Breast epithelium (tissue), 4 donors: Measurements from ENCODE around the gene CEP295NL. TPM values are rescaled to one million over a fixed set of nuclear protein-coding genes. Genes with fewer than 3 reads are reported as not detected.

Experiments
- DNase-seq, 2 donors: peaks; one replicate each; pipeline ENCODE4 v3.0.0-alpha.2; 2019; ENCODE audit warnings: low spot score in 2 of 2
- H3K27ac ChIP-seq, 2 donors: fragments of 200-600 bp; sonication (generic) in 1 of 2; one replicate each; pipeline ENCODE4 v1.5.1; 2016 to 2019; ENCODE audit warnings: mild to moderate bottlenecking in 1 of 2
- H3K27me3 ChIP-seq, 2 donors: fragments of 200-600 bp; sonication (generic) in 1 of 2; one replicate each; pipeline versions ENCODE4 v1.5.1 to v1.6.0; 2017 to 2019; ENCODE audit warnings: control low read depth in 1 of 2, mild to moderate bottlenecking in 1 of 2
- H3K36me3 ChIP-seq: fragments of 200-600 bp; one replicate; pipeline ENCODE4 v1.5.1; 2019
- H3K4me1 ChIP-seq, 2 donors: fragments of 200-600 bp; sonication (generic); one replicate each; pipeline ENCODE4 v1.5.1; 2016 to 2019; ENCODE audit warnings: control low read depth in 1 of 2
- H3K4me3 ChIP-seq, 3 donors: fragments of 200-600 bp; sonication (generic); 1 replicate in 2 of 3; 2 replicates in 1 of 3; pipeline ENCODE4 v1.5.1; 2016 to 2019; ENCODE audit warnings: mild to moderate bottlenecking in 3 of 3, moderate library complexity in 2 of 3
- H3K9me3 ChIP-seq, 2 donors: fragments of 200-600 bp; sonication (generic) in 1 of 2; one replicate each; pipeline ENCODE4 v1.5.1; 2016 to 2019; ENCODE audit warnings: control low read depth in 1 of 2
- POLR2A ChIP-seq: fragments of 450-650 bp; IDR thresholded peaks from one replicate; pipeline ENCODE4 v1.6.1; 2016; ENCODE audit warnings: antibody characterized with exemption, mild to moderate bottlenecking, moderate library complexity
- POLR2AphosphoS5 ChIP-seq, 3 donors: sonication (generic); formaldehyde crosslinking; IDR thresholded peaks; one replicate each; pipeline ENCODE4 v1.6.1; 2017; ENCODE audit warnings: antibody characterized with exemption in 3 of 3
- intact Hi-C: fragments of 100-400 bp; cut with DNase I; formaldehyde crosslinking; loops from one replicate; pipeline ENCODE4 v1.15.1; 2023; ENCODE audit warnings: low total_unique reads
- total RNA-seq, 3 donors: library from RNA; depleted of rRNA; stranded (reverse); fragments of >200 nt; gene quantifications; one replicate each; pipeline ENCODE4 v1.1.0, GENCODE V29; 2016
- TF ChIP-seq, protein P1 (sequence below), 3 donors: fragments of 450-650 bp; IDR thresholded peaks; one replicate each; pipeline ENCODE4 v1.5.1; 2016 to 2017; ENCODE audit warnings: antibody characterized with exemption in 3 of 3, mild to moderate bottlenecking in 3 of 3, moderate library complexity in 3 of 3

CEP295NL gene
- total RNA-seq, 3 donors from 2014 or later: 1.8 to 7.2 (median 2.6) TPM

DNA sequence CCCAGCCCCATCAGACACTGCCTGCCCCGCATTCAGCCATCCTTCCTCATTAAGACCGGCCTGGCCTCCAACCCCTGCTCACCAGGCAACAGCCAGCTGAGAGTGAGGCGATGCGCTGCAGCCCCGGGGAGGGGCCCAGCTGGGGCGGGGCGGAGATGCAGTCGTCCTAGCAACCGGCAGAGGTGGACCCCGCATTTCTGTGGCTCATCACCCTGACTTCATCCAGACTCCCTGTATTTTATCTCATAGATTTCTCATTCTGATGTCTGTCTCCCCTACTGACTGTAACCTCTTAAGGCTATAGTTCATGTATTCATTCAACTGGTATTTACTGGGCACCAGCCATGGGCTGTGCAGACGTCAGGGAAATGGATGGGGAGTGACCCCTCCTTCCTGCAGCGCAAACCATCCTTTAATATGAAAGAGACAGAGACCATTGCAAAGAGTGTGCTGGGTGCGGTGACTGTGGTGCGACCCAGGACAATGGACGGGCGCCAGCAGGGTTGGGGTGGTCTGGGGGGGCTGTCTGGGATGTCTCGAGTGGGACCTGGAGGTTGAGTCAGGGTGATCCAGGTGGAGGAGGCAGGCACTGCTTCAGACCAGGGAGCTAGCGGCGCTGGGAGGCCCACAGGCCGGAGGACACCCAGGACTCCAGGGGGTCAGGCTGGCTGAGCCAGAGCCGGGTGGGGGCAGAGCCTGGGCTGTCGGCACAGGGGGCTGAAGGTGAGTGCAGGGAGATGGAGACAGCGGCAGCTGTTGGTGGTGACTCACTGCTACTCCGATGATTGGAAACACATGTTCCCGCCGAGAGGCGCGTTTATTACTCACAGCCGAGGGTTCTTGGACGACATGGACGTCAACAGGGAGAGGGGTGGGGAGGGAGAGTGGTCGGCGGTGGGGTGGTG, 32.7 kb upstream of the CEP295NL start:
- intact Hi-C loops: no loop called here
- no peaks in the 10 kb centered on the region for H3K9me3 ChIP-seq
- peak overlapping the region; percentile 70 to 95 for H3K27ac ChIP-seq
- no peaks in the 10 kb centered on the region for H3K36me3 ChIP-seq
- peak in 1 of 2 donors; percentile 45 for DNase-seq
- H3K4me3 ChIP-seq: no peak overlapping the region
- TF ChIP-seq, protein P1, sequence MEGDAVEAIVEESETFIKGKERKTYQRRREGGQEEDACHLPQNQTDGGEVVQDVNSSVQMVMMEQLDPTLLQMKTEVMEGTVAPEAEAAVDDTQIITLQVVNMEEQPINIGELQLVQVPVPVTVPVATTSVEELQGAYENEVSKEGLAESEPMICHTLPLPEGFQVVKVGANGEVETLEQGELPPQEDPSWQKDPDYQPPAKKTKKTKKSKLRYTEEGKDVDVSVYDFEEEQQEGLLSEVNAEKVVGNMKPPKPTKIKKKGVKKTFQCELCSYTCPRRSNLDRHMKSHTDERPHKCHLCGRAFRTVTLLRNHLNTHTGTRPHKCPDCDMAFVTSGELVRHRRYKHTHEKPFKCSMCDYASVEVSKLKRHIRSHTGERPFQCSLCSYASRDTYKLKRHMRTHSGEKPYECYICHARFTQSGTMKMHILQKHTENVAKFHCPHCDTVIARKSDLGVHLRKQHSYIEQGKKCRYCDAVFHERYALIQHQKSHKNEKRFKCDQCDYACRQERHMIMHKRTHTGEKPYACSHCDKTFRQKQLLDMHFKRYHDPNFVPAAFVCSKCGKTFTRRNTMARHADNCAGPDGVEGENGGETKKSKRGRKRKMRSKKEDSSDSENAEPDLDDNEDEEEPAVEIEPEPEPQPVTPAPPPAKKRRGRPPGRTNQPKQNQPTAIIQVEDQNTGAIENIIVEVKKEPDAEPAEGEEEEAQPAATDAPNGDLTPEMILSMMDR (IDR thresholded peaks at IDR 0.05): no peak
- TF ChIP-seq POLR2AphosphoS5 (IDR thresholded peaks at IDR 0.05) (peak in 1 of 3 donors; percentile 62), POLR2A (no peak)
- peaks cover 0 to 15% of the 10 kb centered on the region in 2 donors for H3K4me1 ChIP-seq
- H3K27me3 ChIP-seq: no peaks in the 10 kb centered on the region

DNA sequence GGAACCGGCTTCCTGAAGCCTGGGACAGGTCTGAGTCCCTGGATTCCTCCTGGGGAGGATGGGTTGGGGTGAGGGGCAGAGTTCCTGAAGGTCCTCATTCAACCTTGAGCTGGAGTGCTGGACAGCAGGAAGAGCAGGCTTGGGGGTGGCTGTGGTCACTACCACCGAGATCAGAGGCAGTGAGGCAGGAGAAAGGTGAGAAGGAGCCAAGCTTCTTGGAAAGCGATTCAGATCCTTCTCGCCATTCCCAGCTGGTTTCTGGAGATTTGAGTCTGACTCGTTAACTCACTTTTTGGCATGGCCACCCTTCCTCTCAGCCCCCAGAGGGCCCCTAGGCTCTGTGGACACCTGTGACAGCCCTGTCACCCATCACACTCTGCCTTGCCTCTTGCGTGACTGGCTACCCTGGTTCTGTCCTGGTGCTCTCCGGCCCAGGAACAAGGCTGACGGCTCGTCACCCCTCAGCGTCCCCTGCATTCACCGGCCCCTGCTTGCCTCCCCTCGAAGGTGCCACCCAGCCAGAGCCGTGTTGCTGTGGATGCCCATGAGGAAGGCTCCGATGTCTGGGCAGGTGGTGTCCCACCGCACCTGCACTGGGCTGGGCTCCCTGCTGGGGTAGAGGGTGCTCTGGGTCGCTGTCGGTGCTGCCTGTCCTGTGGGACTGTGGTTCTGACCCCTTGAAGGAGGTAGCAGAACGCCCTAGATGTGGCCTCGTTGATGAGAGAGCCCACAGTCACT, 31.8 kb upstream of the CEP295NL start:
- TF ChIP-seq POLR2A (no peak), POLR2AphosphoS5 (IDR thresholded peaks at IDR 0.05) (no peak)
- H3K4me3 ChIP-seq: peak overlapping the region in 1 of 3 donors; percentile 60
- intact Hi-C loops: no loop called here

GRCh38 chr17:78933959-78934568, 31.1 kb upstream of the CEP295NL start:
- H3K4me3 ChIP-seq: peak overlapping the region in 2 of 3 donors; percentile 35 to 60
- TF ChIP-seq POLR2A (no peak), POLR2AphosphoS5 (IDR thresholded peaks at IDR 0.05) (peak; percentile 55 to 86 (median 67))
- TF ChIP-seq, protein P1 (IDR thresholded peaks at IDR 0.05): no peak
- DNase-seq: peak; percentile 89 to 94
- H3K27ac ChIP-seq: peak overlapping the region; percentile 70 to 95
- no peaks in the 10 kb centered on the region for H3K36me3 ChIP-seq
- peaks cover 0 to 15% of the 10 kb centered on the region in 2 donors for H3K4me1 ChIP-seq
- intact Hi-C loops: no loop called here
- H3K27me3 ChIP-seq: no peaks in the 10 kb centered on the region
- H3K9me3 ChIP-seq: no peaks in the 10 kb centered on the region

More for the DNA sequence above, 31.8 kb upstream of the CEP295NL start:
- Histone ChIP-seq H3K27ac (peak overlapping the region; percentile 70 to 95), H3K27me3 (no peaks in the 10 kb centered on the region), H3K4me1 (peaks cover 0 to 15% of the 10 kb centered on the region in 2 donors), H3K36me3 (no peaks in the 10 kb centered on the region), H3K9me3 (no peaks in the 10 kb centered on the region)
- no peak for DNase-seq

DNA sequence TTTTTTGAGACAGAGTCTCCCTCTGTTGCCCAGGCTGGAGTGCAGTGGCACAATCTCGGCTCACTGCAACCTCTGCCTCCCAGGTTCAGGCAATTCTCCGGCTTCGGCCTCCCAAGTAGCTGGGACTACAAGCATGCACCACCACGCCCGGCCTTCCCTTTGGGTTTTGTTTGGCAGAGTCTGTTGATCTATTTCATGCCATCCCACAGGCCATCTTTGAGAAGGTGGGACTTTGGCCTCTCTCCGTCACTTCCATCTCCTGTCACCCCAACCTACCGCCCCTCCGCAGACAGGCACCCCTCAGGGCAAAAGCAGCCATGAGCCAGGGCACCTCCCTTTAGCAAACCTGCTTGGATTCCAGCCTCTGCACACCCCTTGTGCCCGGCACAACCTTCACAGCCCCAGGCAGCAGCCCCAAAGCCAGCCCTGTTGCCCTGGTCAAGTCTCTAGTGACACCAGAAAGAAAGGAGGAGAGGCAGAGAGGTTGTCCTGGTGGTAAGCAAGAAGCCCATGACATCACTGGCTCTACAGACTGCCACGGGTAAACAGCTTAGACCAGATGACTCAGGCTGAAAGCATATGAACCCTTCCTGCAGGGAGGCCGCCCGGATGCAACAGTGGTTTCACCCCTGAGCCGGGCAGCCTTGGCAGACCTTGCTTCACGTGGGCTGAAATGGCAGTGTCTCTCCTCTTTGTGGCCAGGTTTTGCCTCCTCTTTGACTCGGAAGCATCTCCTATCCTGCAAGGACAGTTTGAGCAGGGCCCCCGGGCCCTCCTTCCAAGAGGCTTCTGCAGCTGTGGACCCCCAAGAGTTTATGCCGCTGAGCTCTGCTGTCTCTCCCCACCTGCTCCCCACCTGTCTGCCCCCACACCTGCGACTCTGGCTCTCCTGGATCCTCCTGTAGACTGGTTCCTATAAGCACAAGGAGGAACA, 30.3 kb upstream of the CEP295NL start:
- Histone ChIP-seq H3K4me1 (peaks cover 0 to 15% of the 10 kb centered on the region in 2 donors), H3K4me3 (peak overlapping the region in 2 of 3 donors; percentile 35 to 60), H3K27me3 (no peaks in the 10 kb centered on the region), H3K9me3 (no peaks in the 10 kb centered on the region), H3K27ac (peak overlapping the region; percentile 70 to 95), H3K36me3 (no peaks in the 10 kb centered on the region)
- DNase-seq: peak in 1 of 2 donors; percentile 59
- TF ChIP-seq, protein P1 (IDR thresholded peaks at IDR 0.05): no peak
- TF ChIP-seq POLR2AphosphoS5 (IDR thresholded peaks at IDR 0.05): no peak
- no peak for TF ChIP-seq POLR2A
- intact Hi-C loops: no loop called here
